ENCODE measurements around the gene ERO1B. TPM values are rescaled to one million over a fixed set of nuclear protein-coding genes. Genes with fewer than 3 reads are reported as not detected.

Gene ERO1B
- total RNA-seq, 2 experiments from 2014 or later = 1.9 to 2.0 TPM

- H3K9me3 Mint-ChIP-seq = no peaks in the 10 kb centered on the region
- POLR2A ChIA-PET = no interaction called here
- no peak for TF ChIP-seq CTCF (IDR thresholded peaks at IDR 0.05)
- H3K4me1 Mint-ChIP-seq (ENCODE audit: low read depth) = peaks cover 3% of the 10 kb centered on the region
- no peaks in the 10 kb centered on the region for H3K36me3 Mint-ChIP-seq (ENCODE audit: low read depth)
- ATAC-seq (no peak), DNase-seq (no peak)
- intact Hi-C loops (cut with micrococcal nuclease) = no loop called here
- CTCF ChIA-PET = no interaction called here
- H3K27ac Mint-ChIP-seq = no peak overlapping the region
- peaks cover 2% of the 10 kb centered on the region for H3K27me3 Mint-ChIP-seq
- no peak overlapping the region for H3K4me3 Mint-ChIP-seq
Observed at GRCh38 chr1:236307435-236307834, 25.7 kb upstream of the ERO1B start.

- intact Hi-C loops (cut with micrococcal nuclease) = no loop called here
- no peak for TF ChIP-seq CTCF (IDR thresholded peaks at IDR 0.05)
- Mint-ChIP-seq H3K4me1 (ENCODE audit: low read depth) (peaks cover 3% of the 10 kb centered on the region), H3K9me3 (no peaks in the 10 kb centered on the region), H3K4me3 (no peak overlapping the region), H3K27ac (no peak overlapping the region), H3K27me3 (no peaks in the 10 kb centered on the region), H3K36me3 (ENCODE audit: low read depth) (no peaks in the 10 kb centered on the region)
- no peak for ATAC-seq
- ChIA-PET CTCF (interaction anchor here (1.4 kb wide), 1 partner anchor 167 kb away, joined by 3 read pairs; no protein-coding TSS in a partner anchor), POLR2A (no interaction called here)
- no peak for DNase-seq
Observed at GRCh38 chr1:236304682-236305081, 22.9 kb upstream of the ERO1B start.

- ATAC-seq (peak; percentile 47), DNase-seq (peak; percentile 42)
- no peaks in the 10 kb centered on the region for H3K36me3 Mint-ChIP-seq (ENCODE audit: low read depth)
- no peak overlapping the region for H3K4me3 Mint-ChIP-seq
- H3K27me3 Mint-ChIP-seq = no peaks in the 10 kb centered on the region
- ChIA-PET CTCF (interaction anchor here (1.4 kb wide), 1 partner anchor 166 kb away, joined by 3 read pairs; no protein-coding TSS in a partner anchor), POLR2A (no interaction called here)
- H3K27ac Mint-ChIP-seq = no peak overlapping the region
- H3K4me1 Mint-ChIP-seq (ENCODE audit: low read depth) = peaks cover 3% of the 10 kb centered on the region
- TF ChIP-seq CTCF (IDR thresholded peaks at IDR 0.05) = no peak
- no peaks in the 10 kb centered on the region for H3K9me3 Mint-ChIP-seq
- intact Hi-C loops (cut with micrococcal nuclease) = no loop called here
Observed at GRCh38 chr1:236303675-236304074, 21.9 kb upstream of the ERO1B start.

GRCh38 chr1:236302941-236303340 lies 21.2 kb upstream of the ERO1B start:
- ChIA-PET CTCF (interaction anchor here (1.1 kb wide), 1 partner anchor 198 kb away, joined by 3 read pairs; no protein-coding TSS in a partner anchor), POLR2A (no interaction called here)
- Mint-ChIP-seq H3K9me3 (no peaks in the 10 kb centered on the region), H3K27me3 (no peaks in the 10 kb centered on the region), H3K4me1 (ENCODE audit: low read depth) (peaks cover 3% of the 10 kb centered on the region), H3K27ac (no peak overlapping the region), H3K4me3 (no peak overlapping the region), H3K36me3 (ENCODE audit: low read depth) (no peaks in the 10 kb centered on the region)
- no peak for ATAC-seq
- no peak for DNase-seq
- TF ChIP-seq CTCF (IDR thresholded peaks at IDR 0.05) = no peak
- intact Hi-C loops (cut with micrococcal nuclease) = no loop called here

- Mint-ChIP-seq H3K27ac (no peak overlapping the region), H3K9me3 (no peaks in the 10 kb centered on the region), H3K36me3 (ENCODE audit: low read depth) (no peaks in the 10 kb centered on the region), H3K4me1 (ENCODE audit: low read depth) (peaks cover 3% of the 10 kb centered on the region), H3K4me3 (no peak overlapping the region), H3K27me3 (peaks cover 2% of the 10 kb centered on the region)
- TF ChIP-seq CTCF (IDR thresholded peaks at IDR 0.05) = no peak
- intact Hi-C loops (cut with micrococcal nuclease) = no loop called here
- POLR2A ChIA-PET = interaction anchor here (1.4 kb wide), 1 partner anchor 159 kb away, joined by 3 read pairs; the partner anchor contains the start of gene GPR137B
- CTCF ChIA-PET = interaction anchor here (0.9 kb wide), 1 partner anchor 199 kb away, joined by 3 read pairs; no protein-coding TSS in a partner anchor
- ATAC-seq (no peak), DNase-seq (no peak)
Observed at GRCh38 chr1:236301958-236302335, 20.2 kb upstream of the ERO1B start.

Data from activated CD8-positive, alpha-beta T cell treated with anti-CD3 and anti-CD28 coated beads for 36 hours (primary cell).